Esophagus squamous epithelium (tissue), 5 donors: ENCODE data around the gene GET4. TPM values are rescaled to one million over a fixed set of nuclear protein-coding genes. Genes with fewer than 3 reads are reported as not detected.

Experiments
- DNase-seq: peaks from one replicate; lab custom pipeline; 2025; lab: John Stamatoyannopoulos, UW
- H3K27ac ChIP-seq, 4 donors: fragments of 200-600 bp; sonication (generic); one replicate each; pipeline ENCODE4 v1.5.1; 2016 to 2019; ENCODE audit warnings: mild to moderate bottlenecking in 1 of 4
- H3K27me3 ChIP-seq, 4 donors: fragments of 200-600 bp; sonication (generic); 1 replicate in 3 of 4; 2 replicates in 1 of 4; pipeline versions ENCODE4 v1.5.1 to v1.6.0; 2017 to 2021; ENCODE audit warnings: antibody characterized with exemption in 1 of 4
- H3K36me3 ChIP-seq, 3 donors: fragments of 200-600 bp; sonication (generic); one replicate each; pipeline ENCODE4 v1.5.1; 2016 to 2019
- H3K4me1 ChIP-seq, 3 donors: fragments of 200-600 bp; sonication (generic); one replicate each; pipeline ENCODE4 v1.5.1; 2017 to 2019
- H3K4me3 ChIP-seq, 4 donors: fragments of 200-600 bp; sonication (generic); 1 replicate in 3 of 4; 2 replicates in 1 of 4; pipeline ENCODE4 v1.5.1; 2016 to 2019; ENCODE audit warnings: mild to moderate bottlenecking in 2 of 4, moderate library complexity in 1 of 4
- H3K9me3 ChIP-seq, 3 donors: fragments of 200-600 bp; sonication (generic); one replicate each; pipeline ENCODE4 v1.5.1; 2016 to 2019
- CTCF ChIP-seq, 6 experiments: fragments of 450-650 bp in 4 of 6; fragments of 200-600 bp in 2 of 6; sonication (generic) in 2 of 6; IDR thresholded peaks; one replicate each; pipeline ENCODE4 v1.5.1; 2016 to 2019; ENCODE audit warnings: antibody characterized with exemption in 6 of 6, mild to moderate bottlenecking in 4 of 6, moderate library complexity in 4 of 6
- POLR2A ChIP-seq, 4 donors: fragments of 450-650 bp; IDR thresholded peaks; one replicate each; pipeline ENCODE4 v1.6.1; 2017; ENCODE audit warnings: antibody characterized with exemption in 4 of 4, mild to moderate bottlenecking in 4 of 4, moderate library complexity in 3 of 4
- WGBS, 2 donors: methylation state at CpG; one replicate each; pipeline ENCODE4 v1.1.5; 2018; 5-methylcytosine and 5-hydroxymethylcytosine counted together
- intact Hi-C: fragments of 100-400 bp; cut with DNase I; formaldehyde crosslinking; loops from one replicate; pipeline ENCODE4 v1.15.0; 2022
- total RNA-seq, 4 donors: library from RNA; depleted of rRNA; stranded (reverse); fragments of >200 nt; gene quantifications; one replicate each; pipeline ENCODE4 v1.1.0, GENCODE V29; 2016
- donor health status: DM: yes; HTN: yes; CAD: no.

The GET4 gene
- total RNA-seq, 4 donors from 2014 or later: 22.3 to 29.6 (median 27.8) TPM

- peaks cover 2 to 98% (median 31%) of the 10 kb centered on the region in 3 donors for H3K36me3 ChIP-seq
- no peak overlapping the region for H3K27ac ChIP-seq
- H3K4me3 ChIP-seq: no peak overlapping the region
- no peaks in the 10 kb centered on the region for H3K27me3 ChIP-seq
- intact Hi-C loops: no loop called here
- no peak for DNase-seq
- WGBS, 2 donors: 65 to 67% methylated on average over 14 to 15 of the region's 19 CpGs
- no peak for TF ChIP-seq CTCF (IDR thresholded peaks at IDR 0.05)
- H3K9me3 ChIP-seq: no peaks in the 10 kb centered on the region
- no peaks in the 10 kb centered on the region for H3K4me1 ChIP-seq
Observed at GRCh38 chr7:849781-850180, 26.6 kb upstream of the GET4 start.

GRCh38 chr7:851204-851603 is 25.1 kb upstream of the GET4 start:
- Histone ChIP-seq H3K27me3 (no peaks in the 10 kb centered on the region), H3K27ac (no peak overlapping the region), H3K4me3 (no peak overlapping the region), H3K4me1 (no peaks in the 10 kb centered on the region), H3K9me3 (no peaks in the 10 kb centered on the region), H3K36me3 (peaks cover under 1 to 98% (median 36%) of the 10 kb centered on the region in 3 donors)
- intact Hi-C loops: no loop called here
- no peak for DNase-seq
- 86 to 90% methylated on average over 14 of the region's 14 CpGs for WGBS, 2 donors
- TF ChIP-seq POLR2A (IDR thresholded peaks at IDR 0.05): no peak
- no peak for TF ChIP-seq CTCF (IDR thresholded peaks at IDR 0.05)

- DNase-seq: no peak
- H3K4me1 ChIP-seq: no peaks in the 10 kb centered on the region
- no peak overlapping the region for H3K4me3 ChIP-seq
- H3K27me3 ChIP-seq: no peaks in the 10 kb centered on the region
- TF ChIP-seq CTCF (IDR thresholded peaks at IDR 0.05): no peak
- no peak for TF ChIP-seq POLR2A (IDR thresholded peaks at IDR 0.05)
- intact Hi-C loops: no loop called here
- H3K27ac ChIP-seq: no peak overlapping the region
- H3K9me3 ChIP-seq: no peaks in the 10 kb centered on the region
- 94% methylated on average over 3 of the region's 33 CpGs; no CpG with 5 or more reads in 1 of the 2 donors for WGBS, 2 donors
- peaks cover 8 to 100% (median 51%) of the 10 kb centered on the region in 3 donors for H3K36me3 ChIP-seq
Observed at GRCh38 chr7:853366-854117, 22.8 kb upstream of the GET4 start.

GRCh38 chr7:854118-854775 is 22.1 kb upstream of the GET4 start:
- Histone ChIP-seq H3K4me3 (no peak overlapping the region), H3K4me1 (no peaks in the 10 kb centered on the region), H3K36me3 (peaks cover 8 to 100% (median 49%) of the 10 kb centered on the region in 3 donors), H3K9me3 (no peaks in the 10 kb centered on the region), H3K27me3 (no peaks in the 10 kb centered on the region), H3K27ac (no peak overlapping the region)
- no peak for TF ChIP-seq CTCF (IDR thresholded peaks at IDR 0.05)
- no peak for TF ChIP-seq POLR2A (IDR thresholded peaks at IDR 0.05)
- no peak for DNase-seq
- 91% methylated on average over 12 to 25 of the region's 32 CpGs for WGBS, 2 donors
- intact Hi-C loops: no loop called here

GRCh38 chr7:855686-856369 is 20.5 kb upstream of the GET4 start:
- 94 to 100% methylated on average over 3 to 5 of the region's 29 CpGs for WGBS, 2 donors
- no peaks in the 10 kb centered on the region for H3K4me1 ChIP-seq
- TF ChIP-seq CTCF (IDR thresholded peaks at IDR 0.05): no peak
- no peak for TF ChIP-seq POLR2A (IDR thresholded peaks at IDR 0.05)
- DNase-seq: no peak
- H3K36me3 ChIP-seq: peaks cover 15 to 100% (median 52%) of the 10 kb centered on the region in 3 donors
- no peak overlapping the region for H3K27ac ChIP-seq
- no peaks in the 10 kb centered on the region for H3K27me3 ChIP-seq
- no peak overlapping the region for H3K4me3 ChIP-seq
- intact Hi-C loops: no loop called here
- no peaks in the 10 kb centered on the region for H3K9me3 ChIP-seq
